Measurements from ENCODE around the gene NCAPD3.
"Not testable (repeated sequence)": the region's sequence is repeated elsewhere in the genome, so short reads cannot be mapped to it uniquely, and the experiment has no call there.

The NCAPD3 gene

DNA sequence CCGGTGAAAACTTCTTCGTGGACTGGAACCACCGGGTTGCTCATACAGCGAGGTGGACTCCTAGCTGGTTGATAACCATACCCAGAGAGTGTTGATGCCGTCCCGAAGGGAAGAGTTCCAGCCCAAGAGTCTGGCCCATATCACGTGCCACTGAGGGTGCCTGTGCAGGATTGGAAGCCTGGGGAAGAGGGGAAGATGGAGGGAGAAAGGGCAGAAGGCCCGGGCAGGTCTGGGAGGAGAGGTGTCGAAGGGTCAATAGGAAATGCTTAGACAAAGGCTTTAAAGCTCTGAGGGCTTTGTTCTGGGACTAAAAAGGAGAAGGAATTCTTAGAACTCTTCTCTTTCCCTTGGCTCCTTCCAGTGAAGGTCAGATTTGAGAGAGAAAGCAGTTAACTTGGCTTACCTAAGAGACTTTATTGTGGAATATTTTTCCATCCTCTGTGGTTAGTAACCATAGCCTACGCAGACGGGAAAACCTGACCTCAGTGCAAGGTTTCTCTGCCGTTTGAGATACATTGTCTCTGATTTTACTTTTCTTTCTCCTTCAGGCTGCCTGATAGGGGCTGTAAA, 84.4 kb downstream of the NCAPD3 start:
- in situ Hi-C loops (cut with MboI; ENCODE audit: low sequenced_read_pairs), result no loop called here

GRCh38 chr11:134138376-134138775, 85.4 kb downstream of the NCAPD3 start:
- in situ Hi-C loops (cut with MboI; ENCODE audit: low sequenced_read_pairs), result no loop called here

- in situ Hi-C loops (cut with MboI; ENCODE audit: low sequenced_read_pairs), result no loop called here
Observed at GRCh38 chr11:134134167-134134566, 89.6 kb downstream of the NCAPD3 start.

- in situ Hi-C loops (cut with MboI; ENCODE audit: low sequenced_read_pairs), result no loop called here
Observed at GRCh38 chr11:134132808-134133207, 91.0 kb downstream of the NCAPD3 start.

DNA sequence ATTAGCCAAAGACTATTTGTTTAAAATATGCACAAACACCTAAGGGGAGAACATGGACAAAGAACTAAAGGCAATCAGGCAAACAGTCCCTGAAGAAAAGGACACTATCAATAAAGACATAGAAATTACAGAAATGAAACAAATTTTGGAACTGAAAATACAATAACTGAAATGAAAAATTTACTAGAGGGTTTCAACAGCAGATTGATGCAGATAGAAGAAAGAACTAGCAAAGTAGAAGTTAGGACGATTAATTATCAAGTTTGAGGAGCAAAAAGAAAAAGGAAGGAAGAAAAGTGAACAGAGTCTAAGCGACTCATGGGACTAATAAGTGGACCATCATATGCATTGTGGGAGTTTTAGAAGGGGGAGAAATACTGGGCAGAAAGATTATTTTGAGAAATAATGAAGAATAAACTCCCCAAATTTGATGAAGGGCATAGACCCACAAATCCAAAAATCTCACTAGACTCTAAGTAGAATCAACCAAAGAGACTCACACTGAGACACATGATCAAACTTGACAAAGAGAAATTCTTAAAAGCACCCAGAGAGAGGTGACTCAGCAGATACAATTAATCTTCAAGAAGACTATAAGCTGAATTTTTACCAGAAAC, 92.0 kb downstream of the NCAPD3 start:
- in situ Hi-C loops (cut with MboI; ENCODE audit: low sequenced_read_pairs), result no loop called here

DNA sequence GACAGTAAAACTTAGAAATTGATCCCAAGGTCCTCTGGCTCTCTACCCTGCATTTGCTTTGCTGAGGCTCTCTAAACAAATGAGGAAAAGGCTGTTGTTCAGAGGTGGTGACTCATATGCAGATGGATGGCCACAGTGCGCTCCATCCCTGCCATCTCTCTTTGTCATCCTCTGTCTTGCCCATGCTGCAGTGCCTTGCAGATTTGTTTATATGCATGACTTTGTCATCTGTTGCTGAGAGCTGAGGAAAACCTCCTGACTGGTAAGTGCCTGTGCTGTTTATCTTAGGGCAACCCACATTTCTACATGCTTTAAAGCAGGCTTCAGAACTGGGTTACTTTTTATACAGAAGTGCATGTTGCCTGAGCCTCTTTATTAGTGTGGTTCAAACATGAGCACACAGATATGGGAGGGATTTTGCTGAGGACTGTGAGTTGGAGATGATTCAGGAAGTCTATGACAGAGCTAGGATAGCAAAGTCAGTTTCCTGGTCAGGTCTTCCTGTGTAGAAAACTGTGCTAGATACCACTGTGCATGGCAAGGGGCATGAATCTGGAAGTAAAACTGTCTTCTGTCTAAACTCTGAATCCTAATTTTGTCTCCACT, 97.4 kb downstream of the NCAPD3 start:
- in situ Hi-C loops (cut with MboI; ENCODE audit: low sequenced_read_pairs), result no loop called here

DNA sequence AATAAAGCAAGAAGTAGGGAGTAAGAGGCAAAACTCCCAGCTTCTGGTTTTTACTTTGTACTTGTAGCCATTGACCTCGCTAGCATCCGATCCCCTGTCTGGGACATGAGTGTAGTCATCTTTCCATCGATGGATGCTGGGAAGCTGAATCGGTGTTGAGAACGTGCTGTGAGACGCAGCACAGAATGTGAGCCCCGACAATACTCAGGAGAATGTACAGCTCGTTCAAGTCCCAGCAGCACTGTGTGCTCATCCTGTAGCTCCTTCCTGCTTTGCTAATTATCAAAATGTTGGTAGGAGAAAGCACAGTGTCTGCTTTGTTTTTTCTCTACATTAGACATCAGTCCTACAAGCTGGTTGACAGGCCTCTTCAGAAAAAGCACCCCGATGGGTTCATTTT, 98.3 kb downstream of the NCAPD3 start:
- in situ Hi-C loops (cut with MboI; ENCODE audit: low sequenced_read_pairs), result no loop called here

DNA sequence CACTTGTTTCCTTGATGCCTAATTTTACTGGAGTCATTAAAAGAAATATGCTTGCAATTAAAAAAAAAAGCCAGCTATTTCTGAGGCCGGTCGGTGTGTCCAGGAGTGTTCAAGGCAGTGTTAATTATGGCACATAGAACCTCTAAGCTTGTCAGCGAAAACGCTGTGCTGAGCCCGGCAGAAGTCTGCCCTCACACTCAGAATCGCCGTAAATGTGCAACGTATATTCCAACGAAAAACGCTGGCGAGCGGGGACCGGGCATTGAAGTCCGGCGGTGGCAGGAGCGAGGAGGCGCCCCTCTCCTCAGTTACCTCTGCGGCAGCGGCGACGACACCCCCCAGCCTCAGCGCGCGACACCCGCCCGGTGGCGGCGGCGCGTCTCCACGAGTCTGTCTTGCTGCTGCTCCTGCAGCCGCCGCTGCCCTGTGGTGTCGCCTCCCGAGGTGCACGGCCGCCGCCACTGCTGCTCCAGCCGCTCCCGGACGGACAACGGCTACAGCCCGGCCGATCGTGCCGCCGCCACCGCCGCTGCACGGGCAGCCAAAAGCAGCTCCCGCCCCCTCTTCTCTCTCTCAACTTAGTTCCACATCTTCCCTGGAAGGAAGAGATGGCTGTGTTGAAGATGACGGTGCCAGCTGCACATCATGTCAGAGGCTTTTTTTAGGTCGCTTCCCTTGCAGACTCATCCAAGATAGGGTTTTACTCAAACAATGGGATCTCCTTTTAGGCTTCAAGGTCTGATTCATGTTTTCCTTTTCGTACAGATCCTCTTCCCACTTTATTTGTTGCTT, 98.9 kb downstream of the NCAPD3 start:
- in situ Hi-C loops (cut with MboI; ENCODE audit: low sequenced_read_pairs), result no loop called here

GRCh38 chr11:134120921-134121526, 102.7 kb downstream of the NCAPD3 start:
- in situ Hi-C loops (cut with MboI; ENCODE audit: low sequenced_read_pairs), result no loop called here

DNA sequence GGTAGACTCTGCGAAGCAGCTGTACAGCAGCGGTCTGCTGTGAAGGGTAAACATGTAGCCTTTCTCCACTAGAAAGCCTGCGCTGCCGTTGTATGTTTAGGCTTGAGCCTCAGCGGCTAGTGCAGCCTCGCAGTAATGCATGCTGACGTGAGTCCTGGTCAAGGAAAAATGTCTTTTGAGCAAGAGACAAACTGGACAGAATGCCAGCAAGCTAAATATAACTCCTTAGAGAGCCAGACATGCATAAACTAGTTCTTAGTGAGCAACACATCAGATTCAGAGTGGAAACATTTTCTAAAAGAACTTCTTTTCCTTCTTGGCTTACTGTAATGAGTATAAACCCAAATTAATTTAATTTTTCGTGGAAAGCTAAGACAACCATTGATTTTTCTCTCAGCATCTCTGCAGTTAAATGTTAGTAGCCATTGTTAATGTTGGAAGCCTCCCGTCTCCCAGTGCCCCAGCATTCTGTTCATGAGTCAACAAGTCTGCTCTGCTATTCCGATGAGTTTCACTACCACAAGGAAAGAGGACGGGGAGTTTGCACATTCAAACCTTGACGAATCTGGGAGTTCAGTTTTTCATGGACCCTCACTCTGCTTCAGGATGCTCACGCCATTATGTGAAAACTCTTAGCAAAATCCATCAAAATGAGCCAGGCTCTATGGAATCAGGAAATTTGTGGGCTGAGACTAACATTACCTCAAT, 103.5 kb downstream of the NCAPD3 start:
- in situ Hi-C loops (cut with MboI; ENCODE audit: low sequenced_read_pairs), result no loop called here

DNA sequence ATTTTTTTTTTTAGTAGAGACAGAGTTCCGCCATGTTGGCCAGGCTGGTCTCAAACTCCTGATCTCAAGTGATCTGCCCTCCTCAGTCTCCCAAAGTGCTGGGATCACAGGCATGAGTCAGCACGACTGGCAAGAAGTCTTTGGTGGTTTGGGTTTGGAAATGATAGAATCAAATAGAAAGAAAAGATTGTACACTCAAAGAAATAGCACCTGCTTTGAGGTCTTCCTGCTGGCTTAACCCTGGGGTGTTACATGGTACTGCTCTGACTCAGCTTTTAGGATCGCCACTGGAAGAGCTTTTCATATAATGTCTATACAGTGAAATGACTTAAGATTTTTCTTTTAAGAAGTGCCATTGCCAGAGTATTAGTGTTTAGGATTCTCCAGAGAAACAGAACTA, 104.7 kb downstream of the NCAPD3 start:
- in situ Hi-C loops (cut with MboI; ENCODE audit: low sequenced_read_pairs), result no loop called here

DNA sequence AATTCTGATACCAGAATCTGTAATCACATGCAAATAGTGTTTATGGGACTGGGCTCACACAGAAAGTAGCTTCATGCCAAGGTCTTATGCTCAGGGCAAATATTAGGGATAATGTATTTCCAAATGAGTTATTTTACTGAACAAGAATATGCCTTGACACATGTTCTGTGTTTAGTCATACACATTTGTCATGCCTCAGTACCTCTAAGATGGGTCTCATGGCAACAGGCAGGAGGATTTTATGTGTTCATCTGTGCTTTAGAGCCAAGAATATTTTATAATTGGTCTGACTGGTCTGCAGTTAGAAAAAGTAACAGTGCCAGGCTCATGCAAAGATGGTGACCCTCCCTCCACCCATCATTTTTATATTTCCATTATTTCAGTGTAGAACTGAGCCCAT, 105.8 kb downstream of the NCAPD3 start:
- in situ Hi-C loops (cut with MboI; ENCODE audit: low sequenced_read_pairs), result no loop called here

GRCh38 chr11:134116210-134116609, 107.6 kb downstream of the NCAPD3 start:
- in situ Hi-C loops (cut with MboI; ENCODE audit: low sequenced_read_pairs), result no loop called here

DNA sequence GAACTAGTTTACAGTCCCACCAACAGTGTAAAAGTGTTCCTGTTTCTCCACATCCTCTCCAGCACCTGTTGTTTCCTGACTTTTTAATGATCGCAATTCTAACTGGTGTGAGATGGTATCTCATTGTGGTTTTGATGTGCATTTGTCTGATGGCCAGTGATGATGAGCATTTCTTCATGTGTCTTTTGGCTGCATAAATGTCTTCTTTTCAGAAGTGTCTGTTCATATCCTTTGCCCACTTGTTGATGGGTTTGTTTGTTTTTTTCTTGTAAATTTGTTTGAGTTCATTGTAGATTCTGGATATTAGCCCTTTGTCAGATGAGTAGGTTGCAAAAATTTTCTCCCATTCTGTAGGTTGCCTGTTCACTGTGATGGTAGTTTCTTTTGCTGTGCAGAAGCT, 110.0 kb downstream of the NCAPD3 start:
- in situ Hi-C loops (cut with MboI; ENCODE audit: low sequenced_read_pairs), result not testable (repeated sequence)

DNA sequence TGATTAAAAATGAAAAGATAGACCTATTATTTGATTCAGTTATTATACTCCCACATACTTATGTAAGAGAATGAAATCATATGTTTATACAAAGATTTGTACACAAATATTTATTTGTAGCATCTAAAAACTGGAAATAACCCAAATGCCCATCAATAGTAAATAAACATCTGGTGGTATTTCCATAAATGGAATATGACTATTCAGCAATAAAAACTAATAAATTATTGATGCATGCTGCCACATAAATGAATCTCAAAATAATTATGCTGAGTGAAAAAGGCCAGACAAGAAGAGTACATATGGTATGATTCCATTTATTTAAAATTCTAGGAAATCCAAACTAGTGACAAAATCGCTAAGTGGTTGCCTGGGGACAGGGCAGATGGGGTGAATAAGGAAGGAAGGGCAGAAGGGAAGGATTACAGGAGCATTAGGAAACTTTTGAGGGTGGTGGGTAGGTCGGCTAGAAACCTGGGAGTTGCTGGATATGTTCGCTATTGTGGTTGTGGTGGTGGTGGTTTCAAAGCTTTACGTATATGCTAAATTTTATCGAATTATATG, 113.4 kb downstream of the NCAPD3 start:
- in situ Hi-C loops (cut with MboI; ENCODE audit: low sequenced_read_pairs), result no loop called here
